Upper lobe of left lung (tissue), 6 donors: ENCODE results near the gene SCGB3A1. TPM values are rescaled to one million over a fixed set of nuclear protein-coding genes. Genes with fewer than 3 reads are reported as not detected.

Source experiments
- ATAC-seq, 2 donors: fragments of 200-7000 bp; cut with Tn5 transposase; one replicate each; pipeline ENCODE4 v1.9.1; 2022; ENCODE audit warnings: mild to moderate bottlenecking in 2 of 2, moderate library complexity in 2 of 2; ENCODE audit not compliant: low FRiP score in 2 of 2
- DNase-seq, 2 donors: peaks; one replicate each; pipeline ENCODE4 v3.0.0-alpha.2; 2019 to 2020
- H3K27ac ChIP-seq, 4 donors: fragments of 200-600 bp; sonication (generic); one replicate each; pipeline ENCODE4 v1.5.1; 2016 to 2019
- H3K27me3 ChIP-seq, 4 donors: fragments of 200-600 bp; sonication (generic); one replicate each; pipeline ENCODE4 v1.5.1; 2017 to 2019
- H3K36me3 ChIP-seq, 4 donors: fragments of 200-600 bp; sonication (generic); one replicate each; pipeline ENCODE4 v1.5.1; 2016 to 2019
- H3K4me1 ChIP-seq, 4 donors: fragments of 200-600 bp; sonication (generic); one replicate each; pipeline ENCODE4 v1.5.1; 2018 to 2019
- H3K4me3 ChIP-seq, 4 donors: fragments of 200-600 bp; sonication (generic); one replicate each; pipeline ENCODE4 v1.5.1; 2017 to 2019; ENCODE audit warnings: mild to moderate bottlenecking in 2 of 4, moderate library complexity in 1 of 4
- H3K9me3 ChIP-seq, 4 donors: fragments of 200-600 bp; sonication (generic); one replicate each; pipeline ENCODE4 v1.5.1; 2018 to 2019
- CTCF ChIP-seq, 6 experiments: fragments of 450-650 bp in 4 of 6; fragments of 200-600 bp in 2 of 6; sonication (generic) in 2 of 6; IDR thresholded peaks; one replicate each; pipeline ENCODE4 v1.5.1; 2016 to 2019; ENCODE audit warnings: antibody characterized with exemption in 6 of 6
- EP300 ChIP-seq, 4 donors: sonication (generic); formaldehyde crosslinking; IDR thresholded peaks; one replicate each; pipeline ENCODE4 v1.5.1; 2017; ENCODE audit warnings: antibody characterized with exemption in 4 of 4, control low read depth in 2 of 4
- POLR2A ChIP-seq, 4 donors: fragments of 450-650 bp; IDR thresholded peaks; one replicate each; pipeline ENCODE4 v1.5.1; 2016 to 2017; ENCODE audit warnings: antibody characterized with exemption in 4 of 4, mild to moderate bottlenecking in 2 of 4
- POLR2AphosphoS5 ChIP-seq, 2 donors: sonication (generic); formaldehyde crosslinking; IDR thresholded peaks; one replicate each; pipeline ENCODE4 v1.5.1; 2017; ENCODE audit warnings: antibody characterized with exemption in 2 of 2
- WGBS, 2 donors: methylation state at CpG; one replicate each; pipeline ENCODE4 v1.1.5; 2017 to 2018; 5-methylcytosine and 5-hydroxymethylcytosine counted together
- total RNA-seq, 6 donors: library from RNA; depleted of rRNA in 4 of 6; stranded (reverse); fragments of >200 nt in 4 of 6; gene quantifications; one replicate each; pipeline versions ENCODE4 v1.1.0 to v1.2.1, GENCODE V29; 2016 to 2021
- donor health status: DM: no; HTN: no; CAD: no; lungs with moderate emphysema.
- donor health status: DM: no; HTN: yes; CAD: no; lungs with severe emphysema.

SCGB3A1 gene
- total RNA-seq, 6 donors from 2014 or later, result 232 to 940 (median 596) TPM

GRCh38 chr5:180593446-180594206 lies 2.3 kb upstream of the SCGB3A1 start:
- no peaks in the 10 kb centered on the region for H3K36me3 ChIP-seq
- ATAC-seq (no peak), DNase-seq (peak; percentile 21 to 53)
- peak overlapping the region in 1 of 4 donors; percentile 66 for H3K27ac ChIP-seq
- peaks cover 0 to 19% (median 11%) of the 10 kb centered on the region in 4 donors for H3K27me3 ChIP-seq
- 81 to 84% methylated on average over 9 to 19 of the region's 19 CpGs for WGBS, 2 donors
- no peak overlapping the region for H3K4me3 ChIP-seq
- no peaks in the 10 kb centered on the region for H3K9me3 ChIP-seq
- no peak for TF ChIP-seq EP300 (IDR thresholded peaks at IDR 0.05)
- no peak for TF ChIP-seq POLR2A (IDR thresholded peaks at IDR 0.05)
- no peak for TF ChIP-seq POLR2AphosphoS5 (IDR thresholded peaks at IDR 0.05)
- TF ChIP-seq CTCF (IDR thresholded peaks at IDR 0.05), result no peak
- peaks cover 14 to 46% (median 32%) of the 10 kb centered on the region in 4 donors for H3K4me1 ChIP-seq

DNA sequence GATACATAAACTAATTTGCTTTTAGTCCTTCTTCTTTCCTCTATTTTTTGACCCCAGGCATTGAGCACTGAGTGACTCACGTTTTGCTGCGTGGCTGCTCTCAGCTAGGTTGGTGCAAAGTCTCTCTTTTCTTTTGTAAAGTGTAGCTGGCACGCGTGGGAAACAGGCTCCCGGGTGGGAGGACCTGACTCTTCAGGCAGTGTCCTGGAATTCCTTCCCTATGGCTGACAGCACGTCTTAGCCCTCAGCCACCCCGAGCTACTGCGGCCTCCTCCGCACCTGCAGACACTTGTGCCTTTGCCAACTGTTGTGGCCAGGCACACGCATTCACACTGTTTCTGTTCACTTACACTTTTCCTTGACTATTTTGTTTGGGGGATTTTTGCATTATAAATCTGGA lies 877 bp upstream of the SCGB3A1 start:
- Histone ChIP-seq H3K4me1 (peaks cover 14 to 46% (median 32%) of the 10 kb centered on the region in 4 donors), H3K4me3 (no peak overlapping the region), H3K27ac (no peak overlapping the region), H3K27me3 (peaks cover 0 to 19% (median 11%) of the 10 kb centered on the region in 4 donors), H3K36me3 (no peaks in the 10 kb centered on the region), H3K9me3 (no peaks in the 10 kb centered on the region)
- 92% methylated on average over 10 of the region's 10 CpGs for WGBS, 2 donors
- DNase-seq (no peak), ATAC-seq (no peak)
- no peak for TF ChIP-seq POLR2A (IDR thresholded peaks at IDR 0.05)
- no peak for TF ChIP-seq POLR2AphosphoS5 (IDR thresholded peaks at IDR 0.05)
- TF ChIP-seq EP300 (IDR thresholded peaks at IDR 0.05), result no peak
- no peak for TF ChIP-seq CTCF (IDR thresholded peaks at IDR 0.05)

DNA sequence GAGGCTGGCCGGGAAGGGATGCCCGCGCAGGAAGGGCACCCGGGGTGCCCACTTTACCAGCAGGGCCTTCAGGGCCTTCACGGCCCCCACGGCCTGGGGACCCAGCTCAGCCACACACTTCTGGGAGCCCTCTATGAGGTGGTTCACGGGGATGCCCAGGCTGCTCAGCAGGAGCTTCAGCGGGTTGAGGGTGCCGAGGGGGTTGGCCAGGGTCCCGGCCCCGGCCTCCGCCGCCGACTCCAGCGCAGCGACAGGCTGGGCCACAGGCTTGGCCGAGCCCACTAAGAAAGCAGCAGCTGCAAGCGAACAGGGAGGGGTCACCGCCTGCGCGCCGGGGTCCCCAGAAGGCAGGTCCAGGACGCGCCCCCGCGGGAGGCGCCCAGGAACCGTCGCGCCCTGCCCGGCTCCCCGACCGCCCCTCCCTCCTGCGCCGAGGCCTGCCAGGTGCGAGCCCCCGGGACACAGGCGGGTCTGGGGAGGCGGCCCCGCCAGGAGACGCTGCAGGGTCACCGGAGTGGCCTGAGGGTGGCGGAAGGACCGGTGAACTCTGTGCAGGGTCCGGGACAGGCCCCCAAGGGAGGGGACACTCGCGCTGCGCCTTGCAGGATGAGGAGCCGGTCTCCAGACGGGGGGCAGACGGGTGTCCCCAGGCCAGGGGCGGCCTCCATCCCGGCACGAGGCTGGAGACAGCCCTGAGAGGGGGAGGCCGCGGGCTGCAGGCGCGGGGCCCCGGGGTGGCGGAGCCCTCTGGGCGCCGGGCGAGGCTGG lies 572 bp downstream of the SCGB3A1 start:
- ATAC-seq (peak in 1 of 2 donors; percentile 8), DNase-seq (peak in 1 of 2 donors; percentile 81)
- Histone ChIP-seq H3K27ac (peak overlapping the region in 2 of 4 donors; percentile 50 to 67), H3K4me3 (peak overlapping the region in 3 of 4 donors; percentile 33 to 45 (median 45)), H3K9me3 (no peaks in the 10 kb centered on the region), H3K27me3 (peaks cover 0 to 19% (median 11%) of the 10 kb centered on the region in 4 donors), H3K36me3 (no peaks in the 10 kb centered on the region), H3K4me1 (peaks cover 14 to 32% (median 25%) of the 10 kb centered on the region in 4 donors)
- TF ChIP-seq POLR2A (IDR thresholded peaks at IDR 0.05), result no peak
- TF ChIP-seq CTCF (IDR thresholded peaks at IDR 0.05), result peak in 2 of 6 experiments; percentile 11 to 13
- TF ChIP-seq EP300 (IDR thresholded peaks at IDR 0.05), result no peak
- no peak for TF ChIP-seq POLR2AphosphoS5 (IDR thresholded peaks at IDR 0.05)
- 6% methylated on average over 9 to 29 of the region's 63 CpGs for WGBS, 2 donors

GRCh38 chr5:180589771-180590542 lies 1.3 kb downstream of the SCGB3A1 start:
- ATAC-seq (no peak), DNase-seq (peak in 1 of 2 donors; percentile 75)
- H3K36me3 ChIP-seq, result no peaks in the 10 kb centered on the region
- no peak overlapping the region for H3K27ac ChIP-seq
- TF ChIP-seq POLR2A (IDR thresholded peaks at IDR 0.05) (no peak), CTCF (IDR thresholded peaks at IDR 0.05) (no peak), EP300 (IDR thresholded peaks at IDR 0.05) (no peak), POLR2AphosphoS5 (IDR thresholded peaks at IDR 0.05) (no peak)
- no peaks in the 10 kb centered on the region for H3K9me3 ChIP-seq
- peak overlapping the region in 3 of 4 donors; percentile 33 to 45 (median 45) for H3K4me3 ChIP-seq
- WGBS, 2 donors, result 8 to 12% methylated on average over 13 to 19 of the region's 44 CpGs
- H3K4me1 ChIP-seq, result peaks cover 14 to 28% (median 22%) of the 10 kb centered on the region in 4 donors
- peaks cover 0 to 19% (median 11%) of the 10 kb centered on the region in 4 donors for H3K27me3 ChIP-seq
